H9 (cell line): ENCODE results near the gene SYNGR2. TPM values are rescaled to one million over a fixed set of nuclear protein-coding genes. Genes with fewer than 3 reads are reported as not detected.

Source experiments
- DNase-seq: peaks from one replicate; pipeline ENCODE4 v3.0.0-alpha.2; 2017
- H2AFZ ChIP-seq: one replicate; pipeline ENCODE4 v1.6.1; 2013; ENCODE audit warnings: mild to moderate bottlenecking, low read length, control low read depth, moderate library complexity
- H2AK5ac ChIP-seq: 2 replicates; pipeline ENCODE4 v1.6.1; 2013; ENCODE audit warnings: low read length, control low read depth, mixed read lengths; ENCODE audit not compliant: insufficient read length
- H2BK120ac ChIP-seq: one replicate; pipeline ENCODE4 v1.6.1; 2013; ENCODE audit warnings: low read depth, mild to moderate bottlenecking, low read length, control low read depth, inconsistent platforms; ENCODE audit not compliant: poor library complexity, severe bottlenecking
- H2BK12ac ChIP-seq: 2 replicates; pipeline ENCODE4 v1.6.1; 2013; ENCODE audit warnings: low read length, control low read depth, mixed read lengths, low read depth; ENCODE audit not compliant: insufficient read length
- H2BK15ac ChIP-seq: 2 replicates; pipeline ENCODE4 v1.6.1; 2013; ENCODE audit warnings: low read depth, low read length, control low read depth
- H2BK20ac ChIP-seq: one replicate; pipeline ENCODE4 v1.6.1; 2013; ENCODE audit warnings: low read depth, mild to moderate bottlenecking, low read length, control low read depth, inconsistent platforms; ENCODE audit not compliant: poor library complexity, severe bottlenecking
- H2BK5ac ChIP-seq: 2 replicates; pipeline ENCODE4 v1.6.1; 2013; ENCODE audit warnings: low read length, control low read depth, mixed read lengths; ENCODE audit not compliant: insufficient read length
- H3K14ac ChIP-seq: 2 replicates; pipeline ENCODE4 v1.6.1; 2013; ENCODE audit warnings: low read length, control low read depth; ENCODE audit not compliant: insufficient read depth
- H3K18ac ChIP-seq: 2 replicates; pipeline ENCODE4 v1.6.1; 2013; ENCODE audit warnings: low read depth, mild to moderate bottlenecking, mixed read lengths, low read length, control low read depth; ENCODE audit not compliant: insufficient read length
- H3K23ac ChIP-seq: 2 replicates; pipeline ENCODE4 v1.6.1; 2013; ENCODE audit warnings: low read length, control low read depth, mixed read lengths, low read depth; ENCODE audit not compliant: insufficient read length
- H3K23me2 ChIP-seq: 2 replicates; pipeline ENCODE4 v1.6.1; 2013; ENCODE audit warnings: low read depth, mild to moderate bottlenecking, mixed read lengths, low read length, control low read depth; ENCODE audit not compliant: insufficient read length, poor library complexity, severe bottlenecking
- H3K27ac ChIP-seq: 2 replicates; pipeline ENCODE4 v1.5.1; 2013; ENCODE audit warnings: low read length, control low read depth, mixed read lengths, low read depth; ENCODE audit not compliant: insufficient read length
- H3K27me3 ChIP-seq: 2 replicates; pipeline ENCODE4 v1.6.1; 2013; ENCODE audit warnings: low read length, control low read depth, inconsistent platforms; ENCODE audit not compliant: insufficient read depth
- H3K4ac ChIP-seq: 2 replicates; pipeline ENCODE4 v1.6.1; 2013; ENCODE audit warnings: low read depth, mild to moderate bottlenecking, control low read depth, inconsistent platforms, low read length, moderate library complexity
- H3K4me1 ChIP-seq: 2 replicates; pipeline ENCODE4 v1.6.1; 2013; ENCODE audit warnings: low read length, control low read depth, inconsistent platforms; ENCODE audit not compliant: insufficient read depth
- H3K4me2 ChIP-seq: 2 replicates; pipeline ENCODE4 v1.6.1; 2013; ENCODE audit warnings: low read length, control low read depth, mixed read lengths; ENCODE audit not compliant: insufficient read length, insufficient read depth
- H3K56ac ChIP-seq: 2 replicates; pipeline ENCODE4 v1.6.1; 2013; ENCODE audit warnings: low read depth, mild to moderate bottlenecking, mixed read lengths, low read length, control low read depth; ENCODE audit not compliant: insufficient read length
- H3K79me1 ChIP-seq: 2 replicates; pipeline ENCODE4 v1.6.1; 2013; ENCODE audit warnings: low read depth, mild to moderate bottlenecking, moderate library complexity, low read length, control low read depth, inconsistent platforms; ENCODE audit not compliant: insufficient read depth, poor library complexity, severe bottlenecking
- H3K79me2 ChIP-seq: 2 replicates; pipeline ENCODE4 v1.6.1; 2013; ENCODE audit warnings: low read length, control low read depth, inconsistent platforms; ENCODE audit not compliant: insufficient read depth
- H3K9ac ChIP-seq: 2 replicates; pipeline ENCODE4 v1.6.1; 2013; ENCODE audit warnings: low read length, control low read depth, mixed read lengths; ENCODE audit not compliant: insufficient read length; ENCODE audit errors: extremely low read depth
- H3K9me3 ChIP-seq: one replicate; pipeline ENCODE4 v1.6.1; 2013; ENCODE audit warnings: low read depth, low read length, inconsistent platforms; ENCODE audit not compliant: control insufficient read depth
- H3T11ph ChIP-seq: one replicate; pipeline ENCODE4 v1.6.1; 2013; ENCODE audit warnings: mild to moderate bottlenecking, low read length, control low read depth, inconsistent platforms
- H4K20me1 ChIP-seq: one replicate; pipeline ENCODE4 v1.6.1; 2013; ENCODE audit not compliant: control insufficient read depth, insufficient read length, insufficient read depth
- H4K5ac ChIP-seq: 2 replicates; pipeline ENCODE4 v1.6.1; 2013; ENCODE audit warnings: low read depth, mild to moderate bottlenecking, mixed read lengths, low read length, control low read depth; ENCODE audit not compliant: insufficient read length
- H4K8ac ChIP-seq: replicated peaks from 2 replicates; pipeline ENCODE4 v1.6.1; 2013; ENCODE audit warnings: low read length, control low read depth, mixed read lengths, low read depth; ENCODE audit not compliant: insufficient read length
- H4K91ac ChIP-seq: 2 replicates; pipeline ENCODE4 v1.6.1; 2013; ENCODE audit warnings: low read depth, mild to moderate bottlenecking, moderate library complexity, mixed read lengths, low read length, control low read depth; ENCODE audit not compliant: insufficient read length
- H3K27ac Mint-ChIP-seq, 3 experiments: 2 replicates in 2 of 3; 3 replicates in 1 of 3; pipeline ENCODE4 v1.8.0; 2020 to 2021; ENCODE audit warnings: mixed read lengths in 3 of 3, mild to moderate bottlenecking in 1 of 3, moderate library complexity in 1 of 3
- H3K27me3 Mint-ChIP-seq: 2 replicates; pipeline ENCODE4 v1.8.0; 2021; ENCODE audit warnings: low read depth, mild to moderate bottlenecking, moderate library complexity, mixed read lengths
- H3K36me3 Mint-ChIP-seq, 3 experiments: 2 replicates in 2 of 3; 3 replicates in 1 of 3; pipeline ENCODE4 v1.8.0; 2020 to 2021; ENCODE audit warnings: low read depth in 3 of 3, mixed read lengths in 3 of 3; ENCODE audit not compliant: insufficient read depth in 1 of 3
- H3K4me1 Mint-ChIP-seq, 2 experiments: 2 replicates each; pipeline ENCODE4 v1.8.0; 2020; ENCODE audit warnings: mixed read lengths in 2 of 2
- H3K4me3 Mint-ChIP-seq, 2 experiments: 2 replicates in 1 of 2; 3 replicates in 1 of 2; pipeline ENCODE4 v1.8.0; 2020 to 2021; ENCODE audit warnings: mild to moderate bottlenecking in 2 of 2, mixed read lengths in 2 of 2, moderate library complexity in 1 of 2
- H3K9me3 Mint-ChIP-seq, 2 experiments: 2 replicates in 1 of 2; 3 replicates in 1 of 2; pipeline ENCODE4 v1.8.0; 2020; ENCODE audit warnings: mild to moderate bottlenecking in 2 of 2, mixed read lengths in 2 of 2, moderate library complexity in 1 of 2
- WGBS: extraction: QIAGEN DNeasy Blood & Tissue Kit; methylation state at CpG from one replicate; pipeline ENCODE4 v1.1.7; 2013; ENCODE audit warnings: missing lambda C conversion rate, low lambda C conversion rate, mixed read lengths; ENCODE audit not compliant: insufficient read length; ENCODE audit errors: extremely low coverage; 5-methylcytosine and 5-hydroxymethylcytosine counted together
- total RNA-seq: library from RNA; stranded (reverse); gene quantifications from 2 replicates; pipeline ENCODE4 v1.2.1, GENCODE V29; 2021
- TF ChIP-seq, protein P1 (sequence below): fragments of 200-600 bp; sonication (generic); conservative IDR thresholded peaks from 3 replicates; pipeline ENCODE4 v1.8.0; 2021; ENCODE audit warnings: antibody characterized with exemption, mild to moderate bottlenecking

Gene SYNGR2
- total RNA-seq, 1 experiment from 2014 or later = 41.0 TPM

DNA sequence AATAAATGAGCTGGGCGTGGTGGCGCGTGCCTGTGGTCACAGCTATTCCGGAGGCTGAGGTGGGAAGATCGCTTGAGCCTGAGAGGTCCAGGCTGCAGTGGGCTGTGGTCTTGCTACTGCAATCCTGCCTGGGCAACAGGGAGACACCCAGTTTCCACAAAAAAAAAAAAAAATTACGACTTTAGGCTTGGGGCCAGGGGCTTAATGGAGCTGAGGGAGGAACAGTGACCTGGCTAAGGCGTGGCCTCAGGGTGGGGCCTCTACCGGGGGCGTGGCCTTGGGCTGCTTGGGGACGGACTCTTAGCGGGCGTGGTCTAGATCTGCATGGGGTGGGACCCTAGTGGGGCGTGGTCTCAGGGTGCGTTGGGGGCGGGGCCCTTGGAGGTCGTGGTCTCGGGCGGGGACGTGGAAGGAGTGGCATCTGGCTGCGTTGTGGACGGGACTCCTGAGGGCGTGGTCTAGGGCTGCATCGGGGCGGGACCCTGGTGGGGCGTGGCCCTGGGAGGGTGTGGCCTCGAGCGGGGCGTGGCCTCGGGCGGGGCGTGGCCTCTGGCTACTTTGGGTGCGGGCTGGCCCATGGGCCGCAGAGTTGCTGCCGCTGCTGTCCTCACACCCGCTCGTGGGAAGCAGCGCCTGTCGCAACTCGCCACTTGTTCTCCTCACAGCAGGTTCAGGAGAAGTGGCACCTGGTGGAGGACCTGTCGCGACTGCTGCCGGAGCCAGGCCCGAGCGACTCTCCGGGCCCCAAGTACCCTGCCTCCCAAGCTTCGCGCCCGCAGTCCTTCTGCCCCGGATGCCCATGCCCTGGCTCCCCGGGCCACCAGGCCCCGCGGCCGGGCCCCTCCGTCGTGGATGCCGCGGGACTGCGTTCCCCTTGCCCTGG, 28.0 kb upstream of the SYNGR2 start:
- no peak overlapping the region for H3K14ac ChIP-seq
- Mint-ChIP-seq H3K27ac (peak overlapping the region in 2 of 3 experiments; percentile 51 to 52; a peak in 2 of 7 replicates), H3K4me3 (peak overlapping the region; percentile 22 to 66; a peak in 4 of 5 replicates), H3K36me3 (no peaks in the 10 kb centered on the region), H3K9me3 (no peaks in the 10 kb centered on the region; a peak in 1 of 5 replicates), H3K4me1 (peaks cover 3 to 27% of the 10 kb centered on the region in 2 experiments), H3K27me3 (peaks cover 4% of the 10 kb centered on the region)
- H3T11ph ChIP-seq = no peak overlapping the region
- H4K5ac ChIP-seq = no peak overlapping the region
- TF ChIP-seq, protein P1, sequence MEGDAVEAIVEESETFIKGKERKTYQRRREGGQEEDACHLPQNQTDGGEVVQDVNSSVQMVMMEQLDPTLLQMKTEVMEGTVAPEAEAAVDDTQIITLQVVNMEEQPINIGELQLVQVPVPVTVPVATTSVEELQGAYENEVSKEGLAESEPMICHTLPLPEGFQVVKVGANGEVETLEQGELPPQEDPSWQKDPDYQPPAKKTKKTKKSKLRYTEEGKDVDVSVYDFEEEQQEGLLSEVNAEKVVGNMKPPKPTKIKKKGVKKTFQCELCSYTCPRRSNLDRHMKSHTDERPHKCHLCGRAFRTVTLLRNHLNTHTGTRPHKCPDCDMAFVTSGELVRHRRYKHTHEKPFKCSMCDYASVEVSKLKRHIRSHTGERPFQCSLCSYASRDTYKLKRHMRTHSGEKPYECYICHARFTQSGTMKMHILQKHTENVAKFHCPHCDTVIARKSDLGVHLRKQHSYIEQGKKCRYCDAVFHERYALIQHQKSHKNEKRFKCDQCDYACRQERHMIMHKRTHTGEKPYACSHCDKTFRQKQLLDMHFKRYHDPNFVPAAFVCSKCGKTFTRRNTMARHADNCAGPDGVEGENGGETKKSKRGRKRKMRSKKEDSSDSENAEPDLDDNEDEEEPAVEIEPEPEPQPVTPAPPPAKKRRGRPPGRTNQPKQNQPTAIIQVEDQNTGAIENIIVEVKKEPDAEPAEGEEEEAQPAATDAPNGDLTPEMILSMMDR = no peak
- no peak overlapping the region for H3K4ac ChIP-seq
- no peaks in the 10 kb centered on the region for H3K79me1 ChIP-seq
- H2BK120ac ChIP-seq = no peak overlapping the region
- no peak overlapping the region for H2BK15ac ChIP-seq
- H3K4me2 ChIP-seq = peak overlapping the region; percentile 46
- no peaks in the 10 kb centered on the region for H4K20me1 ChIP-seq
- no peak overlapping the region for H4K91ac ChIP-seq
- H2AK5ac ChIP-seq = no peak overlapping the region
- WGBS = no CpG with 5 or more reads among the region's 58 CpGs
- H2BK12ac ChIP-seq = no peak overlapping the region
- peak; percentile 100 for DNase-seq
- no peak overlapping the region for H3K27ac ChIP-seq
- H3K27me3 ChIP-seq = no peaks in the 10 kb centered on the region
- H3K23me2 ChIP-seq = no peaks in the 10 kb centered on the region
- H3K79me2 ChIP-seq = no peaks in the 10 kb centered on the region
- H2BK20ac ChIP-seq = no peak overlapping the region
- H3K56ac ChIP-seq = no peak overlapping the region
- H3K4me1 ChIP-seq = peaks cover 3% of the 10 kb centered on the region; the same call in 1 of the 2 replicates
- H3K23ac ChIP-seq = no peak overlapping the region
- H2BK5ac ChIP-seq = no peak overlapping the region
- H3K18ac ChIP-seq = no peak overlapping the region
- H2AFZ ChIP-seq = no peak overlapping the region
- no peak overlapping the region for H4K8ac ChIP-seq
- no peak overlapping the region for H3K9ac ChIP-seq
- no peaks in the 10 kb centered on the region for H3K9me3 ChIP-seq
